ENCODE measurements around the gene LRRC59. TPM values are rescaled to one million over a fixed set of nuclear protein-coding genes. Genes with fewer than 3 reads are reported as not detected.
A peak's percentile ranks its signal among the peaks of the same experiment; 100 is the strongest.
"Not testable (repeated sequence)": the region's sequence is repeated elsewhere in the genome, so short reads cannot be mapped to it uniquely, and the experiment has no call there.

Gene LRRC59
- total RNA-seq, 2 donors from 2014 or later, result 55.6 to 96.4 TPM

DNA sequence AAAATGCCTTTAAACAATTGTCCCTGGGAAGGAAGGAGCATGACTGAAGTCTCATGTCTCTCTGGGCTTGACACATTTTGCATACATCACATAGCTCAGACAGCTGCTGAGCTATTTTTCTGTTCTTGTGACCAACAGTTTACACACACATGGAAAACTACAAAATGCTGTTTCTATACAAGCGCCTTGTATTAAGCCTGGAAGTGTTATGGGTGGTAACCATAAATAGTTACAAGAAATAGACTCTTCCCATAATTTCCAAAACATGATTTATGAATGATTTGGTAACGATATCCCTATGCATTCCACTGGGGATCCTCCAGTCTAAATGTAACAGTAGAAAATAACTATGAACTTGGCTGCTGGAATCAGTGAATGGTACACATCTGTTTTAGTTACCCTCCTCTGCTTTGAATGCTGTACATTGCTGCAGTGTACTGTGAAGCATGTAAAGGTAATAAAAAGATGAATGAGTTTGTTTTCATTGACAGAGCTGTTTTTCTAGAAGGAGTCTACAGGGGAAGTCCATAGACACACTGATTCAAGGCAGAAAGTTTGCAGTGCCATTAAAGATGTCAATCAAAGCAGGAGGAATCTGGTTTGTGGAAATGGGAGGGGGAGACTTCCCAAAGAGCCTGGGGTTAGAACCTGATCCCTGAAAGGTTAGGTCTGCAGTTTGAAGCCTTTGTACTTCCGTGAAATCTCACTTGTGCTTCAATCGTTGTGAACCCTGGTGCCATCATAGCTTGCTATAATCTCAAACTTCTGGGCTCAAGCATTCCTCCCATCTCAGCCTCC is 33.7 kb upstream of the LRRC59 start:
- peaks cover 8 to 18% of the 10 kb centered on the region in 2 donors for H3K4me1 ChIP-seq (ENCODE audit: control insufficient read depth in 1 of 2, low read depth in 2 of 2)
- H3K27ac ChIP-seq, result no peak overlapping the region
- DNase-seq (ENCODE audit: low spot score) (no peak), ATAC-seq (ENCODE audit: insufficient number of reproducible peaks, low FRiP score, low read depth) (no peak)
- no peaks in the 10 kb centered on the region for H3K36me3 ChIP-seq
- no peak overlapping the region for H3K4me3 ChIP-seq
- no peak for TF ChIP-seq CTCF (IDR thresholded peaks at IDR 0.05)
- H3K27me3 ChIP-seq (replicated peaks; ENCODE audit: insufficient read depth), result no peaks in the 10 kb centered on the region
- no peaks in the 10 kb centered on the region for H3K9me3 ChIP-seq

GRCh38 chr17:50429793-50430192 is 32.5 kb upstream of the LRRC59 start:
- Histone ChIP-seq H3K9me3 (no peaks in the 10 kb centered on the region), H3K4me3 (no peak overlapping the region), H3K27me3 (replicated peaks; ENCODE audit: insufficient read depth) (no peaks in the 10 kb centered on the region), H3K36me3 (no peaks in the 10 kb centered on the region), H3K4me1 (ENCODE audit: control insufficient read depth in 1 of 2, low read depth in 2 of 2) (peaks cover 8 to 27% of the 10 kb centered on the region in 2 donors), H3K27ac (no peak overlapping the region)
- no peak for ATAC-seq (ENCODE audit: insufficient number of reproducible peaks, low FRiP score, low read depth)
- no peak for DNase-seq (ENCODE audit: low spot score)
- no peak for TF ChIP-seq CTCF (IDR thresholded peaks at IDR 0.05)

GRCh38 chr17:50428831-50429424 is 31.6 kb upstream of the LRRC59 start:
- Histone ChIP-seq H3K4me3 (no peak overlapping the region), H3K27me3 (replicated peaks; ENCODE audit: insufficient read depth) (no peaks in the 10 kb centered on the region), H3K4me1 (ENCODE audit: control insufficient read depth in 1 of 2, low read depth in 2 of 2) (peaks cover 10 to 27% of the 10 kb centered on the region in 2 donors), H3K9me3 (no peaks in the 10 kb centered on the region), H3K27ac (no peak overlapping the region), H3K36me3 (no peaks in the 10 kb centered on the region)
- DNase-seq (ENCODE audit: low spot score), result no peak
- no peak for ATAC-seq (ENCODE audit: insufficient number of reproducible peaks, low FRiP score, low read depth)
- TF ChIP-seq CTCF (IDR thresholded peaks at IDR 0.05), result no peak

DNA sequence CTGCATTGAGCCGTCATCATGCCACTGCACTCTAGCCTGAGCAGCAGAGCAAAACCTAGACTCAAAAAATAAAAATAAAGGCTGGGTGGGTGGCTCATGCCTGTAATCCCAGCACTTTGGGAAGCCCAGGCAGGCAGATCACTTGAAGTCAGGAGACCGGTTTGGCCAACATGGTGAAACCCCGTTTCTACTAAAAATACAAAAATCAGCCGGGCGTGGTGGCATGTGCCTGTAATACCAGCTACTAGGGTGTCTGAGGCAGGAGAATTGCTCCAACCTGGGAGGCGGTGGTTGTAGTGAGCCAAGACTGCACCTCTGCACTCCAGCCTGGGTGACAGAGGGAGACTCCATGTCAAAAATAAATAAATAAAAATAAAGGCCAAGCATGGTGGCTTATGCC is 30.8 kb upstream of the LRRC59 start:
- H3K27me3 ChIP-seq (replicated peaks; ENCODE audit: insufficient read depth); H3K27ac ChIP-seq; DNase-seq (ENCODE audit: low spot score); ATAC-seq (ENCODE audit: insufficient number of reproducible peaks, low FRiP score, low read depth); H3K9me3 ChIP-seq; H3K4me3 ChIP-seq; H3K36me3 ChIP-seq: not testable (repeated sequence)
- H3K4me1 ChIP-seq (ENCODE audit: control insufficient read depth in 1 of 2, low read depth in 2 of 2), result peaks cover 10 to 27% of the 10 kb centered on the region in 2 donors

DNA sequence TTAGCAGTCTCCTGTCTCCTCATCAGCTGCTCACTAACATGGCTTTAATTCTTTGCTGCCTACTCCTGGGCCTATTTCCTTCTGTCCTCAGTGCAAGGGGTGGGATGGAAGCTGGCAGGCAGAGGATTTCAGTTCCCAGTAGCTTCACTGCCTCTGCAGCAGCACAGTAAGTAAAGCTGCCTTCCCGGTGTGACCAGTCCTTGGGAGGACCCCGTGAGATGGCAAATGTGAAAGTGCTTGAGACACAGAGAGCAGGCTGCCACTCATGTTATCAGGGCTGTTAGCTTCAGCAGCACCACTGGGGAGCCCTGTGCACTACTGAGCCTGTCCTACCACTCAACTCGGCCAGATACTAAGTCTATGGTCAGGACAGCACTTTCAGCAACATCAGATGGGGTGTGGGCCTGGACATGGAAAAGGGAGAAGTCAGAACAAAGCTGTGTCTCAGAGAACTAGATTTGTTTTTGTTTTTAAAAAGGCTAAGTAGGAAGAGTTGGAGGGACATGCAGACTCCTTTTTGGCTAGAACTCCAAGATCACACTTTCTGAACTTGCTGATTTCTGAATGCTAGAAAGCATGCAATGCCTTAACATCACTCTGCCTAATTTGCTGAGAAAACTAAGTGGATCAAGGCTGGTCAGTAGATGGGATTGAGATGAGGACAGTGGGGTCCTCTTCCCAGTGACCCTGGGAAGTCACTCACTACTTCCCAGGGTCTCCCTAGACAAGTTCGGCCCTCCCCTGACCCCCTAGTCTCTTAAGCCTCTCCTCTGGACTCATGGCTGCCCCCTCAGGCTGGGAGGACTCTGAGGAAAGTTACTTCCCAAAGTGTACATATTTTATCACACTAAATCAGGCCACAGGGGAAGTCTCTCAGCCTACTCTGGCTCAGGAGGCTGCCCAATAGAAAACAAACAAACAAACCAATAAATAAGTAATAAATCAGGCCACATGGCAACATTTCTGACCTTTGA is 29.8 kb upstream of the LRRC59 start:
- peak; percentile 9 for TF ChIP-seq CTCF (IDR thresholded peaks at IDR 0.05)
- peaks cover 10 to 27% of the 10 kb centered on the region in 2 donors for H3K4me1 ChIP-seq (ENCODE audit: control insufficient read depth in 1 of 2, low read depth in 2 of 2)
- DNase-seq (ENCODE audit: low spot score) (no peak), ATAC-seq (ENCODE audit: insufficient number of reproducible peaks, low FRiP score, low read depth) (no peak)
- H3K36me3 ChIP-seq, result no peaks in the 10 kb centered on the region
- H3K9me3 ChIP-seq, result no peaks in the 10 kb centered on the region
- peak overlapping the region; percentile 48 to 69 for H3K27ac ChIP-seq
- H3K27me3 ChIP-seq (replicated peaks; ENCODE audit: insufficient read depth), result no peaks in the 10 kb centered on the region
- H3K4me3 ChIP-seq, result peak overlapping the region; percentile 88

All from thoracic aorta (tissue), 2 donors.